SU-DHL-6 (cell line): Measurements from ENCODE around the gene ZSCAN31.

Source experiments
- H2AFZ ChIP-seq: fragments of 200-600 bp; sonication (generic); 2 replicates; pipeline ENCODE4 v1.6.1; 2014; ENCODE audit warnings: low read depth, mild to moderate bottlenecking, moderate library complexity, mixed read lengths, antibody characterized with exemption, low read length; ENCODE audit not compliant: severe bottlenecking
- H3F3A ChIP-seq: fragments of 200-600 bp; shearing (Covaris generic); 2 replicates; pipeline ENCODE4 v1.6.0; 2016; ENCODE audit warnings: antibody characterized with exemption, mild to moderate bottlenecking; ENCODE audit not compliant: insufficient read depth
- H3K27ac ChIP-seq: fragments of 200-600 bp; sonication (generic); 2 replicates; pipeline ENCODE4 v1.5.1; 2016; ENCODE audit warnings: low read depth, mild to moderate bottlenecking, low read length, moderate library complexity, mixed read lengths
- H3K27me3 ChIP-seq: fragments of 200-600 bp; sonication (generic), shearing (Covaris generic); 2 replicates; pipeline ENCODE4 v1.6.0; 2014; ENCODE audit warnings: mild to moderate bottlenecking, low read length
- H3K36me3 ChIP-seq: fragments of 200-600 bp; sonication (generic); 2 replicates; pipeline ENCODE4 v1.6.1; 2014; ENCODE audit warnings: mild to moderate bottlenecking, low read length, mixed read lengths
- H3K4me2 ChIP-seq: fragments of 300-600, 200-600 bp; shearing (Covaris generic), sonication (generic); 2 replicates; pipeline ENCODE4 v1.6.0; 2014; ENCODE audit warnings: low read length, low read depth, mild to moderate bottlenecking; ENCODE audit not compliant: poor library complexity, severe bottlenecking
- H3K4me3 ChIP-seq: fragments of 200-600 bp; sonication (generic); 2 replicates; pipeline ENCODE4 v1.5.1; 2014; ENCODE audit warnings: antibody characterized with exemption, low read length, mild to moderate bottlenecking, mixed read lengths; ENCODE audit not compliant: insufficient read depth, poor library complexity, severe bottlenecking
- H3K79me2 ChIP-seq: fragments of 200-600 bp; sonication (generic); 2 replicates; pipeline ENCODE4 v1.6.1; 2014; ENCODE audit warnings: mild to moderate bottlenecking, low read length, moderate library complexity; ENCODE audit not compliant: insufficient read depth
- H3K9ac ChIP-seq: fragments of 200-600 bp; sonication (generic); 2 replicates; pipeline ENCODE4 v1.7.0; 2014; ENCODE audit warnings: mild to moderate bottlenecking, low read length
- H3K9me2 ChIP-seq: fragments of 200-600 bp; sonication (generic); replicated peaks from 2 replicates; pipeline ENCODE4 v1.6.1; 2014; ENCODE audit warnings: low read length; ENCODE audit not compliant: insufficient read depth
- H3K9me3 ChIP-seq: fragments of 200-600 bp; sonication (generic); 2 replicates; pipeline ENCODE4 v1.6.1; 2014; ENCODE audit warnings: low read length, mixed read lengths; ENCODE audit not compliant: insufficient read depth
- H4K20me1 ChIP-seq: fragments of 200-600 bp; sonication (generic); 2 replicates; pipeline ENCODE4 v1.6.1; 2014; ENCODE audit warnings: low read depth, mild to moderate bottlenecking, antibody characterized with exemption, low read length, moderate library complexity, mixed read lengths
- EZH2phosphoT487 ChIP-seq: fragments of 200-600 bp; sonication (generic), shearing (Covaris generic); conservative IDR thresholded peaks from 2 replicates; pipeline ENCODE4 v1.6.1; 2018; ENCODE audit warnings: mild to moderate bottlenecking, antibody characterized with exemption, low read length, moderate library complexity, mixed read lengths
- TF ChIP-seq, protein P1 (sequence below): fragments of 200-600 bp; sonication (generic); IDR thresholded peaks from one replicate; pipeline ENCODE4 v1.5.1; 2017; ENCODE audit warnings: antibody characterized with exemption, mild to moderate bottlenecking, low read length, moderate library complexity; ENCODE audit not compliant: insufficient read depth, poor library complexity, severe bottlenecking

Gene ZSCAN31

DNA sequence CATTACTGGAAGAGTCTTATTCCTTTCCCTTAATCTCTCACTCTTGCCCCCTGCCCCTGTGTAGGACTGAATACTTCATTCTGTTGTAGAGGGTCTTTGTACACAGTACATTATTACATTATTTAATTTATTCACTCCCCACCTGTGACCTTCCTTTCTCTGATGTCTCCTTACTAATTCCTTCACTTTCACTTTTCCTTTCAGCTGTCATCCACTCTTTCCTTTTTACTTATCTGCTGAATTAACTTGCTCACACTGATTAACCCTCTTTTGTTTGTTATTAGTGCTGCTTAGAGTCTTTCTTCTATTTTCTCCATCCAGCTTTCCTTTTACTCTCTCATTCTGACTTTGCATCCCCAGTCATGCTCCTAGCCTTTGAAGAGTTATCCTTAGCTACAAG lies 61.1 kb downstream of the ZSCAN31 start:
- no peaks in the 10 kb centered on the region for H3K79me2 ChIP-seq
- H3K27ac ChIP-seq = no peak overlapping the region
- H3K27me3 ChIP-seq = no peaks in the 10 kb centered on the region
- TF ChIP-seq EZH2phosphoT487 = no peak
- TF ChIP-seq, protein P1, sequence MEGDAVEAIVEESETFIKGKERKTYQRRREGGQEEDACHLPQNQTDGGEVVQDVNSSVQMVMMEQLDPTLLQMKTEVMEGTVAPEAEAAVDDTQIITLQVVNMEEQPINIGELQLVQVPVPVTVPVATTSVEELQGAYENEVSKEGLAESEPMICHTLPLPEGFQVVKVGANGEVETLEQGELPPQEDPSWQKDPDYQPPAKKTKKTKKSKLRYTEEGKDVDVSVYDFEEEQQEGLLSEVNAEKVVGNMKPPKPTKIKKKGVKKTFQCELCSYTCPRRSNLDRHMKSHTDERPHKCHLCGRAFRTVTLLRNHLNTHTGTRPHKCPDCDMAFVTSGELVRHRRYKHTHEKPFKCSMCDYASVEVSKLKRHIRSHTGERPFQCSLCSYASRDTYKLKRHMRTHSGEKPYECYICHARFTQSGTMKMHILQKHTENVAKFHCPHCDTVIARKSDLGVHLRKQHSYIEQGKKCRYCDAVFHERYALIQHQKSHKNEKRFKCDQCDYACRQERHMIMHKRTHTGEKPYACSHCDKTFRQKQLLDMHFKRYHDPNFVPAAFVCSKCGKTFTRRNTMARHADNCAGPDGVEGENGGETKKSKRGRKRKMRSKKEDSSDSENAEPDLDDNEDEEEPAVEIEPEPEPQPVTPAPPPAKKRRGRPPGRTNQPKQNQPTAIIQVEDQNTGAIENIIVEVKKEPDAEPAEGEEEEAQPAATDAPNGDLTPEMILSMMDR = no peak
- H3K4me3 ChIP-seq = no peak overlapping the region
- H2AFZ ChIP-seq = no peak overlapping the region
- H4K20me1 ChIP-seq = no peaks in the 10 kb centered on the region
- H3K4me2 ChIP-seq = no peak overlapping the region
- no peaks in the 10 kb centered on the region for H3K9me2 ChIP-seq
- no peaks in the 10 kb centered on the region for H3K36me3 ChIP-seq
- no peaks in the 10 kb centered on the region for H3F3A ChIP-seq
- H3K9ac ChIP-seq = no peak overlapping the region
- no peaks in the 10 kb centered on the region for H3K9me3 ChIP-seq
